ENCODE results near the gene PNMA8A.

PNMA8A gene

DNA sequence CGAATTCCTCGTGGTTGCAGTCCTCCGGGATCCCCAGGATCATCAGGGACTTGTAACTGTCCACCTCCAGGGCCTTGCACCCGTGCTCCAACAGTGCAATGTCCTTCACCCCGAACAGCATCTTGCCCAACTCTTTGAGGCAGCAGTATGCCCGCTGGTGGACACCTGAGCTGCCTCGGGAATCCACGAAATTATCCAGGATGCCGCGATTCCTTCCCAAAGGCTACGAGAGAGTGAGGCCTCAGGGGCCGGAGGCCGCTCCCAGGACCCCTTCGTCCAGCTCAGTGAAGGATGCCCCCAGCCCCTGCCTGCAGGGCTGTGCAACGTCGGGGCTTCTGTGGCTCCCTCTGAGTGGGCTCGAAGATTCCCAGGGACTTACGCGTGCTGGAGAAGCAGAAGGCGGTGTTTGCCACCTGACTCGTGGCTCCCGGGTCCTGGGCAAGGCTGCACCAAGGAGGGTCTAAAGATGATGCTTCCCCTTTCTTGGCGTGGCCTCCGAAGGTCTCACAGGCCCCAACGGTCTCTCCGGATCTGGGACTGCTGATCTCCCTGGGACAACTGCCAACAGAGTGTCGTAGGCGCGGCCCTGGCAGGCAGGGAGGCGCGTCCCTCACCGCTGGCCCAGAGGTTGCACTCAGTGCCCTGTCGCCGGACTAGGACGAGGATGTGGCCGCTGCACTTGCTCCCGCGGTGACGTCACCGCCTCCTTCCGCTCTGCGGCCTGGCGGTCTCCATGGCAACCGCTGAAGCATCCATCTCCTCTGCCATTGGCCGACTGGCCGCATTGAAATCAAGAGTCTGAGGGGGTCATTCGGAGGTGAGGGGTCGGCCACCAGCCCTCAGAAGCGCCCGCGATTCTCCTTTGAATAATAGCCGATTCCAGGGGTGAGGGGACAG, 42.9 kb downstream of the PNMA8A start, which contains the start of gene PNMA8C:
Gene PNMA8C, minus strand, starts transcription at position 698 of the 897 bp plus-strand sequence. Its CDS starts 577 bp downstream, at position 121.
- no peak for DNase-seq (ENCODE audit: low read depth, low spot score)

- DNase-seq (ENCODE audit: low read depth, low spot score), result no peak
Observed at GRCh38 chr19:46427518-46428045, 43.8 kb downstream of the PNMA8A start.

- peak; percentile 30 for DNase-seq (ENCODE audit: low read depth, low spot score)
Observed at GRCh38 chr19:46426506-46427162, 44.7 kb downstream of the PNMA8A start.

DNA sequence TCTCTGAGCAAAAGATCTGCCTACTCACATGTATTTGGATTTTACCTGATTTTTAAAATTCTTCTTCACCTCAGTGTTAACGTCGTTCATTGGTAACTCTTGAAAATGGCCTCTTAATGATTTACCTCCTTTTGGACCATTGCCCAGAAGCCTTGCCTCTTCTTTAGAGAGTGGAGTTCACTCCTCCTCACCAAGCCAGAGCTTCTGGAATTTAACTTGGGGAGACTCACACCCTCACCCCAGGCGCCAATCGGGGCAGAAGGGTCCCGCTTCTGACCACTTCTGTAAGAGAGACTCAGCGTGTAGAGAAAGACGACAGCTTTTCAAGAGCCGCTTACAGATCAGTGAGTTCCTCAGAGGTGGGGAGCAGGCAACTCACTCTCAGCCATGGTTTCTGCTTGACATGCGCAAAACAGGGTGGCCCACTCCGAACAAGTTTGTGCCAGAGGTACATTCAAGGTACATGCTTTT, 45.3 kb downstream of the PNMA8A start:
- DNase-seq (ENCODE audit: low read depth, low spot score), result no peak

GRCh38 chr19:46423188-46423587, 48.2 kb downstream of the PNMA8A start:
- DNase-seq (ENCODE audit: low read depth, low spot score), result no peak

DNA sequence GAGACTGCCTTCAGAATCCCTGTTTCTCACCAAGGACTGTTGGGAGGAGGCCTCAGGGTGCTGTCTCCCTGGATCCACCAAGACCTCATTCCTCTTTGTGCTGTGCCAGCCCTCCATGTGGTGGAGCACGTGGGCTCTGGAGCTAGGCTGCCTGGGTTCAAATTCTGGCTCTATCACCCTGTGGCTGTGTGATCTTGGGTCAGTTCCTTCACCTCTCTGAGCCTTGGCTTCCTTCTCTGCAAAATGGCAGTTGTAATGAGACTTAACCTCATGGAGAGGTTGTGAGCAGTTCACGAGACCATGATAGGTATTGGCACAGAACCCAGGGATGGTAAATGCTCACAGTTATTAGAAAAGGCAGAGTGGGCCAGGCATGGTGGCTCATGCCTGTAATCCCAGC, 49.0 kb downstream of the PNMA8A start:
- DNase-seq (ENCODE audit: low read depth, low spot score), result no peak

DNA sequence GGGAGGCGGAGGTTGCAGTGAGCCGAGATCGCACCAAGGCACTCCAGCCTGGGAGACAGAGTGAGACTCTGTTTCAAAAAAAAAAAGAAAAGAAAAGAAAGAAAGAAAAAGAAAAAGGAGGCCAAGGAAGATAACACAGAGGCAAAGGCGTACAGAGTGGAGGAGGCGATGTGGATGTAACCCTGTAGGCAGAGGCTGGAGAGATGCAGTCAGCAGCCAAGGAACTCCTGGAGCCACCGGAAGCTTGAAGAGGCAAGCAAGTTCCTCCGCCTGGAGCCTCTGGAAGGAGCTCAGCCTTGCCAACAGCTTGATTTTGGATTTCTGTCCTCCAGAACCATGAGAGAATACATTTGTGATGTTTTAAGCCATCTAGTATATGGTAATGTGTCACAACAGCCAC, 51.3 kb downstream of the PNMA8A start:
- no peak for DNase-seq (ENCODE audit: low read depth, low spot score)
